Heart right ventricle (tissue), 16 donors: Measurements from ENCODE around the gene CAMK2A. TPM values are rescaled to one million over a fixed set of nuclear protein-coding genes. Genes with fewer than 3 reads are reported as not detected.
"Not testable (repeated sequence)": the region's sequence is repeated elsewhere in the genome, so short reads cannot be mapped to it uniquely, and the experiment has no call there.

Experiments used
- ATAC-seq, 8 donors: fragments of 200-7000 bp; cut with Tn5 transposase; one replicate each; pipeline ENCODE4 v1.9.1; 2020; ENCODE audit warnings: mild to moderate bottlenecking in 8 of 8, moderate library complexity in 8 of 8, moderate number of reproducible peaks in 1 of 8
- DNase-seq, 2 donors: peaks; one replicate each; pipeline ENCODE4 v3.0.0-alpha.2; 2020
- H3K27ac ChIP-seq, 10 donors: fragments of 200-600 bp; sonication (generic) in 2 of 10; one replicate each; pipeline versions ENCODE4 v1.5.0 to v1.8.0; 2020 to 2022; ENCODE audit warnings: mild to moderate bottlenecking in 3 of 10
- H3K27me3 ChIP-seq, 7 donors: fragments of 200-600 bp; one replicate each; pipeline ENCODE4 v1.8.0; 2021 to 2022; ENCODE audit warnings: mild to moderate bottlenecking in 2 of 7
- H3K36me3 ChIP-seq, 9 donors: fragments of 200-600 bp; sonication (generic) in 1 of 9; one replicate each; pipeline versions ENCODE4 v1.5.0 to v1.8.0; 2020 to 2022; ENCODE audit warnings: mild to moderate bottlenecking in 2 of 9
- H3K4me1 ChIP-seq, 9 donors: fragments of 200-600 bp; sonication (generic) in 1 of 9; one replicate each; pipeline versions ENCODE4 v1.5.0 to v1.8.0; 2020 to 2022; ENCODE audit warnings: mild to moderate bottlenecking in 4 of 9
- H3K4me3 ChIP-seq, 10 donors: fragments of 200-600 bp; sonication (generic) in 2 of 10; one replicate each; pipeline versions ENCODE4 v1.5.0 to v1.8.0; 2020 to 2022; ENCODE audit warnings: mild to moderate bottlenecking in 7 of 10, moderate library complexity in 2 of 10
- H3K9me3 ChIP-seq, 11 donors: fragments of 200-600 bp in 10 of 11; sonication (generic) in 2 of 11; one replicate each; pipeline versions ENCODE4 v1.5.0 to v1.8.0; 2013 to 2022; ENCODE audit warnings: mild to moderate bottlenecking in 2 of 11, control low read depth in 1 of 11, moderate library complexity in 1 of 11
- WGBS, 2 donors: extraction: QIAGEN DNeasy Blood & Tissue Kit; methylation state at CpG; one replicate each; pipeline ENCODE4 v1.1.7; 2013; ENCODE audit warnings: inconsistent platforms in 1 of 2; 5-methylcytosine and 5-hydroxymethylcytosine counted together
- intact Hi-C, 10 donors: fragments of 100-400 bp; cut with DNase I; formaldehyde crosslinking; loops; one replicate each; pipeline versions ENCODE4 v1.11.1 to v1.14.2; 2022
- polyA plus RNA-seq, 2 donors: library from polyadenylated mRNA; stranded (reverse); fragments of 200-250 nt; gene quantifications; one replicate each; pipeline ENCODE4 v1.2.3, GENCODE V29; 2013
- total RNA-seq, 10 donors: library from RNA; stranded (reverse); fragmentation: NEBNext Ultra II Directional in 3 of 10; extraction: Animal tissue kit (Norgen Biotek cat#: 25700) in 3 of 10; gene quantifications; one replicate each; pipeline versions ENCODE4 v1.2.1 to v1.2.4, GENCODE V29; 2021 to 2023
- TF ChIP-seq, protein P1 (sequence below), 9 donors: fragments of 200-600 bp; sonication (generic) in 2 of 9; IDR thresholded peaks; one replicate each; pipeline versions ENCODE4 v1.5.0 to v1.8.0; 2021 to 2022; ENCODE audit warnings: antibody characterized with exemption in 9 of 9, mild to moderate bottlenecking in 5 of 9, moderate library complexity in 1 of 9
- donor health status: Arrhythmogenic right ventricular cardiomyopathy.
- donor health status: ischemic (EF 13 %, LVEDD 7.1; RV severe dilation, severe dysfunction).
- donor health status: healthy with polysubstance abuse.
- donor health status: DM: no; HTN: yes; CAD: no.
- donor health status: DM: no; HTN: no; CAD: no.
- donor health status: ischemic (EF 25% LVEDD 6.9; RV normal size, moderate dysfunction).
- donor health status: ischemic (EF 25% LVEDD 5.7; RV mildly dilated, moderate dysfunction).
- donor health status: healthy.
- donor health status: DM: yes; HTN: yes; CAD: no.
- donor health status: Ischemic cardiomyopathy.
- donor health status: ischemic (EF 35%, LVEDD 5.7; RV mildly dilated, moderate dysfunction).
- donor health status: nonischemic (EF 11% LVEDD 7.7; RV severe dilation, severe dysfunction).
- donor health status: DM: yes; HTN: yes; CAD: no.
- donor health status: PGD.
- donor health status: ischemic (EF 29% LVEDD 5.4; RV normal size, mild dysfunction).
- donor health status: nonischemic (EF 23%, LVEDD 6.1; RV moderate dilation, normal function).

Gene CAMK2A
- total and polyA plus RNA-seq, 12 donors, result 1.2 to 25.7 (median 17.9) TPM

DNA sequence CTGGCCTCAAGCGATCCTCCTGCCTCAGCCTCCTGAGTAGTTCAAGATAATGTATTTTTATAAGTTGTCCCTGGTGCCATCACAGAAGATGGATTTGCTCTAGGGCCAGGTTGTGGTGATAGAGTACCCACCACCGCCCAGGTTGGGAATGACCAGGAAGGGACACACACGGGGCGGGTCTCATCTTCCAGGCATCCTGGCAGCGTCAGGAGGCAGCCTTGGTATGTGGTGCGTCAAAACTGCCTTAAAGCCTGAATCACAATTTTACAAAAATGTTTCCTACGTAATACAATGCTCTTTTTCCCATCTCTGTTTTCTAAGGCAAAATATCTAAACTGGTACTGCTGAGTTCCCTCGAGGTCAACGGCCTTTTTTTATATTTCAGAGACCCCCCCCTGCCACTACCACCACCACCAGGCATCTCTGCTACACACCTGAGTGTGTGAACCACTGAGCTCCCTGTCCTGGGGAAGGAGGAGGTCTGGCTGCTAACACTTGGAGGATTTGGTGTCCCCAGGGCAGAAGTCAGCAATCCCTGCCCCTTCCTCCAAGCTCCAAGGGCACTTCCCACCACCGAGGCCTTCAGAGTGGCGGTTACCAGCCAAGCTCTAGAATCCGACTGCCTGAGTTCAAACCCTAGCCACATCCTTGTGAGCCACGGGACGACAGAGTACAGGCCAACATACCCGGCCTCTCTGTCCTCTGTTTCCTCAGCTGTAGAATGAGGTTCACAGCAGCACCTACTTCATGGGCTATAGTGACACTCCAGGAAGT lies 52.4 kb downstream of the CAMK2A start:
- DNase-seq, result no peak
- no peaks in the 10 kb centered on the region for H3K9me3 ChIP-seq
- H3K27ac ChIP-seq, result no peak overlapping the region
- TF ChIP-seq, protein P1, sequence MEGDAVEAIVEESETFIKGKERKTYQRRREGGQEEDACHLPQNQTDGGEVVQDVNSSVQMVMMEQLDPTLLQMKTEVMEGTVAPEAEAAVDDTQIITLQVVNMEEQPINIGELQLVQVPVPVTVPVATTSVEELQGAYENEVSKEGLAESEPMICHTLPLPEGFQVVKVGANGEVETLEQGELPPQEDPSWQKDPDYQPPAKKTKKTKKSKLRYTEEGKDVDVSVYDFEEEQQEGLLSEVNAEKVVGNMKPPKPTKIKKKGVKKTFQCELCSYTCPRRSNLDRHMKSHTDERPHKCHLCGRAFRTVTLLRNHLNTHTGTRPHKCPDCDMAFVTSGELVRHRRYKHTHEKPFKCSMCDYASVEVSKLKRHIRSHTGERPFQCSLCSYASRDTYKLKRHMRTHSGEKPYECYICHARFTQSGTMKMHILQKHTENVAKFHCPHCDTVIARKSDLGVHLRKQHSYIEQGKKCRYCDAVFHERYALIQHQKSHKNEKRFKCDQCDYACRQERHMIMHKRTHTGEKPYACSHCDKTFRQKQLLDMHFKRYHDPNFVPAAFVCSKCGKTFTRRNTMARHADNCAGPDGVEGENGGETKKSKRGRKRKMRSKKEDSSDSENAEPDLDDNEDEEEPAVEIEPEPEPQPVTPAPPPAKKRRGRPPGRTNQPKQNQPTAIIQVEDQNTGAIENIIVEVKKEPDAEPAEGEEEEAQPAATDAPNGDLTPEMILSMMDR (IDR thresholded peaks at IDR 0.05), result no peak
- H3K4me1 ChIP-seq, result peaks cover 0 to 14% (median 0%) of the 10 kb centered on the region in 9 donors
- WGBS, 2 donors, result 87 to 89% methylated on average over 15 of the region's 15 CpGs
- ATAC-seq, result no peak
- intact Hi-C loops, result no loop called here
- no peak overlapping the region for H3K4me3 ChIP-seq
- no peaks in the 10 kb centered on the region for H3K27me3 ChIP-seq
- H3K36me3 ChIP-seq, result peaks cover 0 to 4% (median 0%) of the 10 kb centered on the region in 9 donors

DNA sequence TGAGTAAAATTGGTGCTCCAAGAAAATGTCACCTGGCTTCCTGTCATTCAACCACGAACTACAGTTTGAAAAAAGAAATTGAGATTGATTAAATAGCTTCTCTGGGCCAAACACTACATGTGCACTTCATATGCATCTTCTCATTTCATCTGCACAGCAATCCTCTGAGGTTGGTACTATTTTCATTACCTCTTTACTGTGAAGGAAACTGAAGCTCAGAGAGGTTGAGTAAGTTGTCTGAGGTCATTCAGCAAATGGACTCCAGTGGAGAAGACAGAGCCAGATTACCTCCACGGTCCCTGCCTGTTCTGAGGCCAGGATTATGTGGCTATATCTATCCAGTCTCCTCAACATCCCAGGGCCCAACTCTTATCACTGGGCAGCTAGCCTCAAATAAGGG lies 53.3 kb downstream of the CAMK2A start:
- Histone ChIP-seq H3K9me3 (no peaks in the 10 kb centered on the region), H3K36me3 (peaks cover 0 to 4% (median 0%) of the 10 kb centered on the region in 9 donors), H3K4me3 (no peak overlapping the region), H3K27ac (no peak overlapping the region), H3K4me1 (peaks cover 0 to 14% (median 0%) of the 10 kb centered on the region in 9 donors), H3K27me3 (no peaks in the 10 kb centered on the region)
- intact Hi-C loops, result no loop called here
- TF ChIP-seq, protein P1 (IDR thresholded peaks at IDR 0.05), result no peak
- 83 to 89% methylated on average over 2 of the region's 2 CpGs for WGBS, 2 donors
- ATAC-seq, result no peak
- no peak for DNase-seq

DNA sequence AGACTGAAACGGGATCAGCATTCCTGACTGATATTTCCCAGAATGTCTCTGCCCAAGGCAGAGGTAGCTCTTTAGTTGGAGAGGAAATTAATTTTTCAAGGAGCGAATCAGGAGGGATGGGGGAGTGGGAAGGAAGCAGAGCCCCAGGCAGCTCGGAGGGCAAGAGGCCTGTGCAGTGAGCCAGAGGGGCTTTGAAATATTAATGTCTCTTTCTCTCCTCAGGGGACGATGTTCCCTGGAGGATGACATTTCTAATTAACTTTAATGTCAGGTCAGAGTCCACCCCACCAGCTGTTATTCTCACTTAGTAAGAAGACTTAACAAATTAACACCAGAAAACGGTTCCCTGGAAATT lies 54.1 kb downstream of the CAMK2A start:
- WGBS, 2 donors, result 75% methylated on average over 5 of the region's 5 CpGs
- no peak for ATAC-seq
- TF ChIP-seq, protein P1 (IDR thresholded peaks at IDR 0.05), result no peak

DNA sequence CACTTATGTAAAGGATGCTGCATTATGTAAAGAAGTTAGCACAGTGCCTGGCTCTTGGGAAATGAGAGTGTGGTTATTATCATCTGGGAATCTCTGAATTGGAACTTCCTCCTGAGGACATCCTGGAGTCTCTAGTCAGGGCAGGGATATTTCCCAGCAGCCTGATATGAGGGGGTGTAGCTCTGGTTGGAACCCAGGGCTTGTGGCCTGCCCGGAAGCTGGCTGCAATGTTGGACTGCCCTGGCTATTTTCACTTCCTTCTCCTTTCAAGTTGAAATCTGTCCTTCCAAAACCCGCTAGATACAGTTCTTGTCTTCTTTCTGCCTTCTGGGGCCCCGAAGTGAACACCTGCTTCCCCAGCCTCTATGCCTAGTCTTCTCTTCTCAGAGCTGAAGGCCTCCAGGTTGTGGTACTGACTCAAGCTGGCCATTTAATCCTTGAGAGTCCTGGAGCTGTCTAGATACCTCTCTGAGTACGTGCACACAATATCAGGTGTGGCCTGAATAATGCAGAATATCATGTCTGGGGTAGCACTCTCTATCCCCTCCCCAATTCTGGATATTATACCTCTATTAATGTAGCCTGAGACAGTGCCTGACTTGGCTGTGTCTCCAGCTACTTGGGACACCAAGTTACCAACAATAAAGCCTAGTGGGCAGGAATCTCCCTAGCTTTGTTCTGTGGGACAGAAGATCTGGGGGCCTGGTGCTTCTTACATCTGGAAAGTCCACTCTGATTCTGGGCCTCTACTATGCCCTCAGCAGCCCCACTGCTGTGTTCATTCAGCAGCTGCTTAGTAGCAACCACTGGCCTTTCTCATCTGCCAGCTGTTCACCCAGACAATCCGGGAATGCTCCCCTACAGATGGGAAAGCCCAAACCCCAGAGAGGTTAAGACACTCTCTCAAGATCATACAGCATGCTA lies 54.7 kb downstream of the CAMK2A start:
- 72 to 83% methylated on average over 5 of the region's 5 CpGs for WGBS, 2 donors
- peaks cover 0 to 4% (median 0%) of the 10 kb centered on the region in 9 donors for H3K36me3 ChIP-seq
- H3K4me3 ChIP-seq, result no peak overlapping the region
- TF ChIP-seq, protein P1 (IDR thresholded peaks at IDR 0.05), result no peak
- no peaks in the 10 kb centered on the region for H3K9me3 ChIP-seq
- peaks cover 0 to 14% (median 0%) of the 10 kb centered on the region in 9 donors for H3K4me1 ChIP-seq
- intact Hi-C loops, result no loop called here
- no peaks in the 10 kb centered on the region for H3K27me3 ChIP-seq
- no peak overlapping the region for H3K27ac ChIP-seq
- ATAC-seq, result peak in 2 of 8 donors; percentile 35 to 39
- no peak for DNase-seq

More for the DNA sequence above, 54.1 kb downstream of the CAMK2A start:
- Histone ChIP-seq H3K4me3 (no peak overlapping the region), H3K36me3 (peaks cover 0 to 4% (median 0%) of the 10 kb centered on the region in 9 donors), H3K4me1 (peaks cover 0 to 14% (median 0%) of the 10 kb centered on the region in 9 donors), H3K27ac (no peak overlapping the region), H3K27me3 (no peaks in the 10 kb centered on the region), H3K9me3 (no peaks in the 10 kb centered on the region)
- intact Hi-C loops, result no loop called here
- no peak for DNase-seq

DNA sequence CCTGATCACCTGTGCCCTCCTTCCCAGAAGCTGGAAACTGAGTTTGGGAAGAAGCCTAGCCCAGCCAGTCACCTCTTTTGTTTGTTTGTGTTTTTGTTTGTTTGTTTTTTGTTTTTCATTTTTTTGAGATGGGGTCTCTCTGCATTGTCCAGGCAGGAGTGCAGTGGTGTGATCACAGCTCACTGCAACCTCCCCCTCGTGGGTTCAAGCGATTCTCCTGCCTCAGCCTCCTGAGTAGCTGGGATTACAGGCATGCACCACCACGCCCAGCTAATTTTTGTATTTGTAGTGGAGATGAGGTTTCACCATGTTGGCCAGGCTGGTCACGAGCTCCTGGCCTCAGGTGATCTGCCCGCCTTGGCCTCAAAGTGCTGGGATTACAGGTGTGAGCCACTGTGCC lies 55.9 kb downstream of the CAMK2A start:
- DNase-seq, H3K4me3 ChIP-seq, H3K36me3 ChIP-seq, ATAC-seq, intact Hi-C loops, H3K9me3 ChIP-seq, H3K27me3 ChIP-seq, H3K27ac ChIP-seq: not testable (repeated sequence)
- 93 to 95% methylated on average over 5 of the region's 5 CpGs for WGBS, 2 donors
- peaks cover 0 to 14% (median 0%) of the 10 kb centered on the region in 9 donors for H3K4me1 ChIP-seq
